Measurements from ENCODE around the gene ROR1. TPM values are rescaled to one million over a fixed set of nuclear protein-coding genes. Genes with fewer than 3 reads are reported as not detected.

Gene ROR1
- total and polyA plus RNA-seq, 2 of the 13 experiments (the other 11 are each of a cell fraction or from before 2014, with no cell fraction given) = 0.58 to 2.3 TPM

DNA sequence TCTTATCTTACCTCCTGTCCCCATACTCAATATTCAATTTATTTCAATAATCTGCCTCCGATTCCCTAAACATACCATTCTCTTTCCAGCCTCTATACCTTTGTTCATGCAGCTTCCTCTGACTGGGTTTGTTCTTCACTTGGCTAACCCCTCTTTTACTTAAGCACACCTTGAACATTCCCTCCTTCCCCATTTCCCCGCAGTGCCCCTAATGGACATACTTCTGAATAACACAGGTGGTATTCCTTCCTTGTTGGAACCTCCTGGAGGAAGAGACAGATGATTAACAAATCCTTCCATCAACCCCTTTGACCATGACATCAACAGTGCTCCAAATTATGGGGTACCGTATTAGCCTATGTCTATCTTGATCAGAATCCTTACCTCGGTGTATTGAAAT is 239.6 kb downstream of the ROR1 start:
- no peak for FAIRE-seq
- Histone ChIP-seq H3K4me3 (replicated peaks in 1 of 3; ENCODE audit: insufficient read depth in 1 of 3, low read depth in 2 of 3, low read length in 3 of 3) (no peak overlapping the region), H2AFZ (ENCODE audit: low read length) (no peak overlapping the region), H3K4me2 (ENCODE audit: low read depth, low read length) (no peak overlapping the region), H4K20me1 (ENCODE audit: insufficient read depth, low read length) (no peaks in the 10 kb centered on the region), H3K27ac (ENCODE audit: extremely low read length, insufficient read depth, low read length) (no peak overlapping the region), H3K27me3 (ENCODE audit: control insufficient read depth in 1 of 2, insufficient read depth in 2 of 2, low read length in 2 of 2) (no peaks in the 10 kb centered on the region), H3K9me3 (ENCODE audit: low read length) (no peaks in the 10 kb centered on the region), H3K4me1 (ENCODE audit: insufficient read depth, low read length) (no peaks in the 10 kb centered on the region), H3K79me2 (ENCODE audit: insufficient read depth, low read length) (no peaks in the 10 kb centered on the region), H3K9ac (ENCODE audit: insufficient read depth, low read depth, low read length) (no peak overlapping the region), H3K36me3 (replicated peaks in 1 of 2; ENCODE audit: control insufficient read depth in 1 of 2, insufficient read depth in 2 of 2, low read length in 2 of 2) (no peaks in the 10 kb centered on the region)
- BruUV-seq (replicated peaks) = no TSS peak
- TF ChIP-seq, protein P1, sequence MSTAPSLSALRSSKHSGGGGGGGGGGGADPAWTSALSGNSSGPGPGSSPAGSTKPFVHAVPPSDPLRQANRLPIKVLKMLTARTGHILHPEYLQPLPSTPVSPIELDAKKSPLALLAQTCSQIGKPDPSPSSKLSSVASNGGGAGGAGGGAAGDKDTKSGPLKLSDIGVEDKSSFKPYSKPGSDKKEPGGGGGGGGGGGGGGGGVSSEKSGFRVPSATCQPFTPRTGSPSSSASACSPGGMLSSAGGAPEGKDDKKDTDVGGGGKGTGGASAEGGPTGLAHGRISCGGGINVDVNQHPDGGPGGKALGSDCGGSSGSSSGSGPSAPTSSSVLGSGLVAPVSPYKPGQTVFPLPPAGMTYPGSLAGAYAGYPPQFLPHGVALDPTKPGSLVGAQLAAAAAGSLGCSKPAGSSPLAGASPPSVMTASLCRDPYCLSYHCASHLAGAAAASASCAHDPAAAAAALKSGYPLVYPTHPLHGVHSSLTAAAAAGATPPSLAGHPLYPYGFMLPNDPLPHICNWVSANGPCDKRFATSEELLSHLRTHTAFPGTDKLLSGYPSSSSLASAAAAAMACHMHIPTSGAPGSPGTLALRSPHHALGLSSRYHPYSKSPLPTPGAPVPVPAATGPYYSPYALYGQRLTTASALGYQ (CRISPR knock-in tag; IDR thresholded peaks at IDR 0.05) = no peak
- TF ChIP-seq, protein P2, sequence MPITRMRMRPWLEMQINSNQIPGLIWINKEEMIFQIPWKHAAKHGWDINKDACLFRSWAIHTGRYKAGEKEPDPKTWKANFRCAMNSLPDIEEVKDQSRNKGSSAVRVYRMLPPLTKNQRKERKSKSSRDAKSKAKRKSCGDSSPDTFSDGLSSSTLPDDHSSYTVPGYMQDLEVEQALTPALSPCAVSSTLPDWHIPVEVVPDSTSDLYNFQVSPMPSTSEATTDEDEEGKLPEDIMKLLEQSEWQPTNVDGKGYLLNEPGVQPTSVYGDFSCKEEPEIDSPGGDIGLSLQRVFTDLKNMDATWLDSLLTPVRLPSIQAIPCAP (CRISPR knock-in tag; IDR thresholded peaks at IDR 0.05; ENCODE audit: low read depth) = no peak
- no peak for TF ChIP-seq ZNF337 (CRISPR knock-in tag; IDR thresholded peaks at IDR 0.05; ENCODE audit: borderline replicate concordance, low read depth)
- no peak for TF ChIP-seq ETV5 (CRISPR knock-in tag; IDR thresholded peaks at IDR 0.05; ENCODE audit: borderline replicate concordance)
- TF ChIP-seq NCOA1 (CRISPR knock-in tag; IDR thresholded peaks at IDR 0.05) = no peak
- no peak for TF ChIP-seq PAF1 (CRISPR knock-in tag; IDR thresholded peaks at IDR 0.05)
- TF ChIP-seq, protein P3, sequence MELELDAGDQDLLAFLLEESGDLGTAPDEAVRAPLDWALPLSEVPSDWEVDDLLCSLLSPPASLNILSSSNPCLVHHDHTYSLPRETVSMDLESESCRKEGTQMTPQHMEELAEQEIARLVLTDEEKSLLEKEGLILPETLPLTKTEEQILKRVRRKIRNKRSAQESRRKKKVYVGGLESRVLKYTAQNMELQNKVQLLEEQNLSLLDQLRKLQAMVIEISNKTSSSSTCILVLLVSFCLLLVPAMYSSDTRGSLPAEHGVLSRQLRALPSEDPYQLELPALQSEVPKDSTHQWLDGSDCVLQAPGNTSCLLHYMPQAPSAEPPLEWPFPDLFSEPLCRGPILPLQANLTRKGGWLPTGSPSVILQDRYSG (CRISPR knock-in tag; IDR thresholded peaks at IDR 0.05) = no peak
- no peak for TF ChIP-seq ARNT (IDR thresholded peaks at IDR 0.05)
- TF ChIP-seq KDM5B (CRISPR knock-in tag; IDR thresholded peaks at IDR 0.05; ENCODE audit: borderline replicate concordance) = no peak
- TF ChIP-seq DR1 (CRISPR knock-in tag; IDR thresholded peaks at IDR 0.05) = no peak
- no peak for TF ChIP-seq ZNF468 (CRISPR knock-in tag; IDR thresholded peaks at IDR 0.05)
- TF ChIP-seq SRSF4 (IDR thresholded peaks at IDR 0.05; ENCODE audit: low read depth, low read length, poor library complexity, severe bottlenecking) = no peak
- TF ChIP-seq NFE2L1 (CRISPR knock-in tag; IDR thresholded peaks at IDR 0.05; ENCODE audit: borderline replicate concordance) = no peak
- no peak for TF ChIP-seq NFIB (CRISPR knock-in tag; IDR thresholded peaks at IDR 0.05; ENCODE audit: borderline replicate concordance)
- POLR2A ChIA-PET = no interaction called here
- intact Hi-C loops (cut with micrococcal nuclease; ENCODE audit: unreplicated experiment) (no loop called here), in situ Hi-C loops (cut with HindIII; ENCODE audit: extremely low pct_ligation_motif_present, low pct_unique_long_range_greater_than_20kb) (no loop called here)
- no peak for ATAC-seq
- 68% methylated on average over 4 of the region's 4 CpGs for WGBS (ENCODE audit: low lambda C conversion rate)
- CTCF ChIA-PET (ENCODE audit: low intra/inter-chr PET ratio, low total read pairs) = no interaction called here
- DNase-seq (ENCODE audit: low spot score) = no peak

Measured in HepG2 (cell line).